HCT116 (cell line): ENCODE results near the gene KPNA5. TPM values are rescaled to one million over a fixed set of nuclear protein-coding genes. Genes with fewer than 3 reads are reported as not detected.
A peak's percentile ranks its signal among the peaks of the same experiment; 100 is the strongest.

Experiments
- ATAC-seq: fragments of 200-7000 bp; cut with Tn5 transposase; 2 replicates; pipeline ENCODE4 v1.9.1; 2020; ENCODE audit warnings: mild to moderate bottlenecking, moderate library complexity
- BruUV-seq: library from RNA; stranded (reverse); fragments of 400-500 nt; replicated peaks from 2 replicates; lab custom pipeline; 2021; lab: Mats Ljungman, UMichigan
- CTCF ChIA-PET: fragments of 300-600 bp; sonication (Branson Sonifier 250); formaldehyde crosslinking; loops from one replicate; lab custom pipeline; 2021; ENCODE audit warnings: antibody characterized with exemption; lab: Charles Lee
- POLR2A ChIA-PET: fragments of 300-600, 350-600 bp; sonication (Branson Sonifier 250); formaldehyde crosslinking; loops from one replicate; lab custom pipeline; 2021; ENCODE audit warnings: antibody characterized with exemption; lab: Charles Lee
- RAD21 ChIA-PET, 2 experiments: fragments of 300-600 bp; sonication (Branson Sonifier 250); formaldehyde crosslinking; loops; one replicate each; lab custom pipeline; 2023; ENCODE audit warnings: low total read pairs in 2 of 2; ENCODE audit not compliant: uncharacterized antibody in 2 of 2, unreplicated experiment in 2 of 2, low non-redundant PET in 1 of 2; lab: Charles Lee
- DNase-seq: peaks from one replicate; pipeline ENCODE4 v3.0.0-alpha.2; 2010; ENCODE audit warnings: low read depth, low spot score
- H2AFZ ChIP-seq: fragments of 200-600 bp; shearing (Covaris generic), sonication (generic); 2 replicates; pipeline ENCODE4 v1.6.1; 2017; ENCODE audit warnings: low read depth, mixed run types, mixed read lengths, antibody characterized with exemption, low read length; ENCODE audit not compliant: poor library complexity, severe bottlenecking
- H3K27ac ChIP-seq: 2 replicates; pipeline ENCODE4 v1.5.1; 2012; ENCODE audit warnings: low read depth, low read length
- H3K27me3 ChIP-seq: fragments of 200-600 bp; sonication (generic); 2 replicates; pipeline ENCODE4 v1.6.1; 2016; ENCODE audit warnings: mixed run types, low read length, mixed read lengths; ENCODE audit not compliant: insufficient read depth
- H3K36me3 ChIP-seq, 2 experiments: fragments of 200-500 bp in 1 of 2; fragments of 200-600 bp in 1 of 2; sonication (Bioruptor generic) in 1 of 2; sonication (generic) in 1 of 2; 2 replicates each; pipeline versions ENCODE4 v1.5.1 to v1.6.1; 2014 to 2016; ENCODE audit warnings: low read length in 2 of 2, inconsistent platforms in 1 of 2, mixed read lengths in 1 of 2, mixed run types in 1 of 2; ENCODE audit not compliant: insufficient read depth in 2 of 2, control insufficient read depth in 1 of 2
- H3K4me1 ChIP-seq, 2 experiments: fragments of 200-600 bp in 1 of 2; sonication (generic) in 1 of 2; 2 replicates each; pipeline versions ENCODE4 v1.5.1 to v1.6.1; 2012 to 2017; ENCODE audit warnings: low read length in 2 of 2, inconsistent platforms in 1 of 2, mild to moderate bottlenecking in 1 of 2, mixed read lengths in 1 of 2, mixed run types in 1 of 2, moderate library complexity in 1 of 2; ENCODE audit not compliant: insufficient read depth in 2 of 2, control insufficient read depth in 1 of 2
- H3K4me2 ChIP-seq: fragments of 200-600 bp; sonication (generic); 2 replicates; pipeline ENCODE4 v1.6.1; 2017; ENCODE audit warnings: mixed run types, low read length, mixed read lengths
- H3K4me3 ChIP-seq, 2 experiments: fragments of 200-600 bp in 1 of 2; sonication (generic) in 1 of 2; replicated peaks in 1 of 2; 2 replicates each; pipeline ENCODE4 v1.5.1; 2011 to 2016; ENCODE audit warnings: low read length in 2 of 2, control low read depth in 1 of 2, low read depth in 1 of 2, mild to moderate bottlenecking in 1 of 2, mixed read lengths in 1 of 2, mixed run types in 1 of 2
- H3K79me2 ChIP-seq: fragments of 200-600 bp; sonication (generic); 2 replicates; pipeline ENCODE4 v1.6.1; 2017; ENCODE audit warnings: mild to moderate bottlenecking, mixed run types, low read length, moderate library complexity, mixed read lengths; ENCODE audit not compliant: insufficient read depth
- H3K9ac ChIP-seq: fragments of 200-600 bp; sonication (generic); 2 replicates; pipeline ENCODE4 v1.6.1; 2016; ENCODE audit warnings: low read length, mixed read lengths
- H3K9me2 ChIP-seq: fragments of 200-600 bp; sonication (generic), shearing (Covaris generic); 2 replicates; pipeline ENCODE4 v1.6.1; 2017; ENCODE audit warnings: mixed run types, mild to moderate bottlenecking, moderate library complexity; ENCODE audit not compliant: insufficient read depth
- H3K9me3 ChIP-seq, 2 experiments: fragments of 200-500 bp in 1 of 2; fragments of 200-600 bp in 1 of 2; sonication (Bioruptor generic) in 1 of 2; sonication (generic) in 1 of 2; 2 replicates each; pipeline ENCODE4 v1.6.1; 2014 to 2017; ENCODE audit warnings: low read length in 2 of 2, mixed read lengths in 2 of 2, inconsistent platforms in 1 of 2, low read depth in 1 of 2, mild to moderate bottlenecking in 1 of 2, mixed run types in 1 of 2, moderate library complexity in 1 of 2; ENCODE audit not compliant: control insufficient read depth in 1 of 2, insufficient read depth in 1 of 2
- H4K20me1 ChIP-seq: fragments of 200-600 bp; sonication (generic), shearing (Covaris generic); 2 replicates; pipeline ENCODE4 v1.6.1; 2017; ENCODE audit warnings: mixed run types, mild to moderate bottlenecking, moderate library complexity; ENCODE audit not compliant: insufficient read depth
- CTCF ChIP-seq, 3 experiments: fragments of 200-600 bp in 1 of 3; sonication (generic) in 1 of 3; IDR thresholded peaks in 2 of 3; conservative IDR thresholded peaks in 1 of 3; 2 replicates each; pipeline ENCODE4 v1.5.1; 2012 to 2017; ENCODE audit warnings: low read depth in 2 of 3, low read length in 2 of 3, antibody characterized with exemption in 1 of 3, borderline replicate concordance in 1 of 3, control low read depth in 1 of 3, mild to moderate bottlenecking in 1 of 3, mixed read lengths in 1 of 3, mixed run types in 1 of 3, moderate library complexity in 1 of 3; ENCODE audit not compliant: insufficient read depth in 1 of 3
- RAD21 ChIP-seq: IDR thresholded peaks from 2 replicates; pipeline ENCODE4 v1.6.1; 2012; ENCODE audit warnings: low read depth, mild to moderate bottlenecking
- REST ChIP-seq: IDR thresholded peaks from 2 replicates; pipeline ENCODE4 v1.6.1; 2012; ENCODE audit warnings: low read depth
- SP1 ChIP-seq: IDR thresholded peaks from 2 replicates; pipeline ENCODE4 v1.6.1; 2012; ENCODE audit warnings: low read depth
- intact Hi-C: fragments of 100-400 bp; cut with micrococcal nuclease; formaldehyde crosslinking; loops from 2 replicates; pipeline ENCODE4 v1.10.0; 2022
- total RNA-seq: library from RNA; stranded (reverse); gene quantifications from one replicate; pipeline ENCODE4 v1.2.1, GENCODE V29; 2021; ENCODE audit not compliant: unreplicated experiment

Gene KPNA5
- total RNA-seq, 1 experiment from 2014 or later: 9.8 TPM

- H2AFZ ChIP-seq: no peak overlapping the region
- RAD21 ChIA-PET: no interaction called here
- POLR2A ChIA-PET: interaction anchor here (1.2 kb wide), 1 partner anchor 9 kb away, joined by 3 read pairs; no protein-coding TSS in a partner anchor
- peak; percentile 81 for ATAC-seq
- no peak overlapping the region for H3K9ac ChIP-seq
- H3K4me2 ChIP-seq: no peak overlapping the region
- H3K9me2 ChIP-seq: no peaks in the 10 kb centered on the region
- H3K27ac ChIP-seq: no peak overlapping the region
- H3K4me1 ChIP-seq: no peaks in the 10 kb centered on the region
- H3K79me2 ChIP-seq: no peaks in the 10 kb centered on the region
- no peaks in the 10 kb centered on the region for H3K27me3 ChIP-seq
- DNase-seq: no peak
- intact Hi-C loops: no loop called here
- CTCF ChIA-PET: interaction anchor here (1.0 kb wide), 1 partner anchor 9 kb away, joined by 3 read pairs; no protein-coding TSS in a partner anchor
- H3K36me3 ChIP-seq: peaks cover 0 to 13% of the 10 kb centered on the region in 2 experiments; a peak in 1 of 4 replicates
- TF ChIP-seq RAD21 (peak; percentile 20; the same call in 1 of the 2 replicates), CTCF (IDR thresholded peaks at IDR 0.05 in 2 of 3, conservative IDR thresholded peaks at IDR 0.05 in 1 of 3; ENCODE audit: borderline replicate concordance in 1 of 3, insufficient read depth in 1 of 3, low read depth in 2 of 3, low read length in 2 of 3) (peak in 2 of 3 experiments; percentile 54 to 58; a peak in 4 of 6 replicates), SP1 (no peak), REST (no peak)
- H3K9me3 ChIP-seq: no peaks in the 10 kb centered on the region
- BruUV-seq: no TSS peak
- H3K4me3 ChIP-seq: no peak overlapping the region
- H4K20me1 ChIP-seq: no peaks in the 10 kb centered on the region; the same call in 1 of the 2 replicates
Measured at GRCh38 chr6:116633685-116634084, 47.3 kb upstream of the KPNA5 start.
